Measurements from ENCODE around the gene EYA4.

DNA sequence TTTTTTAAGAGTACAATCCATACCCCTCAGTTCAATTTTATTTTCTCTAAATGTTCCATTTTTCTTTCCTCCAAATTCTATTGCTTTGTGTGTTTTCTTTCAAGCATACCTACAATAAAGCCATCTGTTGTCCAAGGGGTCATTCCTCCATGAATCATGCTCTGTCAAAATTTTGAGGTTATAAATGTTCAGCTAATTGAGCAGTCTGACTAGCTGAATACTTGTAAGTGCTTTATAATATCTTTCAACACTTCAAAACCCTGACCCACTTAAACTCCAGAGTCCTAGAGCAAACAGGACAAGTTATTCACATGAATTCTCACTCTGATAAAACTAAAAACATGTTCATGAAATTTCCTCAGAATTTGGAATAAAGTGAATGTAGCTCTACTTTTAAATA, 33.4 kb upstream of the EYA4 start:
- TF ChIP-seq CTCF (IDR thresholded peaks at IDR 0.05): no peak
- no peak for TF ChIP-seq PBX3 (IDR thresholded peaks at IDR 0.05)
- no peak for TF ChIP-seq POLR2A (IDR thresholded peaks at IDR 0.05; ENCODE audit: low read length)
- TF ChIP-seq RAD21 (conservative IDR thresholded peaks at IDR 0.05 in 1 of 2, IDR thresholded peaks at IDR 0.05 in 1 of 2): no peak
